ENCODE data around the gene ARID2. TPM values are rescaled to one million over a fixed set of nuclear protein-coding genes. Genes with fewer than 3 reads are reported as not detected.

The ARID2 gene
- total and polyA plus RNA-seq, 2 of the 13 experiments (the other 11 are each of a cell fraction or from before 2014, with no cell fraction given): 15.9 to 22.2 TPM

- Histone ChIP-seq H3K27ac (ENCODE audit: extremely low read length, insufficient read depth, low read length) (no peak overlapping the region), H4K20me1 (ENCODE audit: insufficient read depth, low read length) (no peaks in the 10 kb centered on the region), H3K27me3 (ENCODE audit: control insufficient read depth in 1 of 2, insufficient read depth in 2 of 2, low read length in 2 of 2) (no peaks in the 10 kb centered on the region), H3K79me2 (ENCODE audit: insufficient read depth, low read length) (no peaks in the 10 kb centered on the region), H3K4me3 (replicated peaks in 1 of 3; ENCODE audit: insufficient read depth in 1 of 3, low read depth in 2 of 3, low read length in 3 of 3) (no peak overlapping the region), H3K4me2 (ENCODE audit: low read depth, low read length) (no peak overlapping the region), H3K36me3 (replicated peaks in 1 of 2; ENCODE audit: control insufficient read depth in 1 of 2, insufficient read depth in 2 of 2, low read length in 2 of 2) (peaks cover 13 to 62% of the 10 kb centered on the region in 2 experiments), H3K4me1 (ENCODE audit: insufficient read depth, low read length) (no peaks in the 10 kb centered on the region), H3K9ac (ENCODE audit: insufficient read depth, low read depth, low read length) (no peak overlapping the region), H2AFZ (ENCODE audit: low read length) (no peak overlapping the region), H3K9me3 (ENCODE audit: low read length) (no peaks in the 10 kb centered on the region)
- ATAC-seq: no peak
- DNase-seq (ENCODE audit: low spot score): no peak
- BruUV-seq (replicated peaks): no TSS peak
- TF ChIP-seq PHF8 (CRISPR knock-in tag; IDR thresholded peaks at IDR 0.05) (no peak), MIER3 (CRISPR knock-in tag; IDR thresholded peaks at IDR 0.05; ENCODE audit: borderline replicate concordance) (no peak), GLMP (CRISPR knock-in tag; IDR thresholded peaks at IDR 0.05; ENCODE audit: borderline replicate concordance) (no peak), ZNF768 (CRISPR knock-in tag; IDR thresholded peaks at IDR 0.05) (no peak), TP53 (CRISPR knock-in tag; conservative IDR thresholded peaks at IDR 0.05) (no peak), KDM5B (CRISPR knock-in tag; IDR thresholded peaks at IDR 0.05; ENCODE audit: borderline replicate concordance) (no peak), ZFP36L2 (CRISPR knock-in tag; IDR thresholded peaks at IDR 0.05) (no peak)
- TF ChIP-seq, protein P1, sequence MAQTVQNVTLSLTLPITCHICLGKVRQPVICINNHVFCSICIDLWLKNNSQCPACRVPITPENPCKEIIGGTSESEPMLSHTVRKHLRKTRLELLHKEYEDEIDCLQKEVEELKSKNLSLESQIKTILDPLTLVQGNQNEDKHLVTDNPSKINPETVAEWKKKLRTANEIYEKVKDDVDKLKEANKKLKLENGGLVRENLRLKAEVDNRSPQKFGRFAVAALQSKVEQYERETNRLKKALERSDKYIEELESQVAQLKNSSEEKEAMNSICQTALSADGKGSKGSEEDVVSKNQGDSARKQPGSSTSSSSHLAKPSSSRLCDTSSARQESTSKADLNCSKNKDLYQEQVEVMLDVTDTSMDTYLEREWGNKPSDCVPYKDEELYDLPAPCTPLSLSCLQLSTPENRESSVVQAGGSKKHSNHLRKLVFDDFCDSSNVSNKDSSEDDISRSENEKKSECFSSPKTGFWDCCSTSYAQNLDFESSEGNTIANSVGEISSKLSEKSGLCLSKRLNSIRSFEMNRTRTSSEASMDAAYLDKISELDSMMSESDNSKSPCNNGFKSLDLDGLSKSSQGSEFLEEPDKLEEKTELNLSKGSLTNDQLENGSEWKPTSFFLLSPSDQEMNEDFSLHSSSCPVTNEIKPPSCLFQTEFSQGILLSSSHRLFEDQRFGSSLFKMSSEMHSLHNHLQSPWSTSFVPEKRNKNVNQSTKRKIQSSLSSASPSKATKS (CRISPR knock-in tag; IDR thresholded peaks at IDR 0.05): no peak
- TF ChIP-seq, protein P2, sequence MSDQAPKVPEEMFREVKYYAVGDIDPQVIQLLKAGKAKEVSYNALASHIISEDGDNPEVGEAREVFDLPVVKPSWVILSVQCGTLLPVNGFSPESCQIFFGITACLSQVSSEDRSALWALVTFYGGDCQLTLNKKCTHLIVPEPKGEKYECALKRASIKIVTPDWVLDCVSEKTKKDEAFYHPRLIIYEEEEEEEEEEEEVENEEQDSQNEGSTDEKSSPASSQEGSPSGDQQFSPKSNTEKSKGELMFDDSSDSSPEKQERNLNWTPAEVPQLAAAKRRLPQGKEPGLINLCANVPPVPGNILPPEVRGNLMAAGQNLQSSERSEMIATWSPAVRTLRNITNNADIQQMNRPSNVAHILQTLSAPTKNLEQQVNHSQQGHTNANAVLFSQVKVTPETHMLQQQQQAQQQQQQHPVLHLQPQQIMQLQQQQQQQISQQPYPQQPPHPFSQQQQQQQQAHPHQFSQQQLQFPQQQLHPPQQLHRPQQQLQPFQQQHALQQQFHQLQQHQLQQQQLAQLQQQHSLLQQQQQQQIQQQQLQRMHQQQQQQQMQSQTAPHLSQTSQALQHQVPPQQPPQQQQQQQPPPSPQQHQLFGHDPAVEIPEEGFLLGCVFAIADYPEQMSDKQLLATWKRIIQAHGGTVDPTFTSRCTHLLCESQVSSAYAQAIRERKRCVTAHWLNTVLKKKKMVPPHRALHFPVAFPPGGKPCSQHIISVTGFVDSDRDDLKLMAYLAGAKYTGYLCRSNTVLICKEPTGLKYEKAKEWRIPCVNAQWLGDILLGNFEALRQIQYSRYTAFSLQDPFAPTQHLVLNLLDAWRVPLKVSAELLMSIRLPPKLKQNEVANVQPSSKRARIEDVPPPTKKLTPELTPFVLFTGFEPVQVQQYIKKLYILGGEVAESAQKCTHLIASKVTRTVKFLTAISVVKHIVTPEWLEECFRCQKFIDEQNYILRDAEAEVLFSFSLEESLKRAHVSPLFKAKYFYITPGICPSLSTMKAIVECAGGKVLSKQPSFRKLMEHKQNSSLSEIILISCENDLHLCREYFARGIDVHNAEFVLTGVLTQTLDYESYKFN (CRISPR knock-in tag; conservative IDR thresholded peaks at IDR 0.05): no peak
- TF ChIP-seq, protein P3, sequence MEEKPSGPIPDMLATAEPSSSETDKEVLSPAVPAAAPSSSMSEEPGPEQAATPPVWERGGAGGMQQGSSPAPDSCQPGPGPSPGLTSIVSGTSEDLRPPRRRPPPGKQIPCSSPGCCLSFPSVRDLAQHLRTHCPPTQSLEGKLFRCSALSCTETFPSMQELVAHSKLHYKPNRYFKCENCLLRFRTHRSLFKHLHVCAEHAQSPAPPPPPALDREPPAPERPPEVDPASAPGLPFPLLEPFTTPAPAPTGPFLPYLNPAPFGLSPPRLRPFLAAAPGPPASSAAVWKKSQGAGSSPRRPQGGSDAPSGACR (CRISPR knock-in tag; IDR thresholded peaks at IDR 0.05): no peak
- ChIA-PET CTCF (ENCODE audit: low intra/inter-chr PET ratio, low total read pairs) (no interaction called here), POLR2A (no interaction called here)
- FAIRE-seq: no peak
- intact Hi-C loops (cut with micrococcal nuclease; ENCODE audit: unreplicated experiment): no loop called here
- in situ Hi-C loops (cut with HindIII; ENCODE audit: extremely low pct_ligation_motif_present, low pct_unique_long_range_greater_than_20kb): no loop called here
These were observed 120.8 kb downstream of the ARID2 start for GRCh38 chr12:45850302-45850701.

Measured in HepG2 (cell line).